H54 (cell line): ENCODE results near the gene DGLUCY.

Experiments used
- DNase-seq: peaks from one replicate; pipeline ENCODE4 v3.0.0; 2011; ENCODE audit warnings: low spot score, mixed read lengths; ENCODE audit not compliant: insufficient read length
- FAIRE-seq: peaks from 3 replicates; lab custom pipeline; 2011; peaks lifted over from hg19 to GRCh38; lab: Jason Lieb, UNC
- POLR2A ChIP-seq: IDR thresholded peaks from 2 replicates; pipeline ENCODE4 v1.6.1; 2011; ENCODE audit warnings: low read depth, mild to moderate bottlenecking, low read length

Gene DGLUCY

DNA sequence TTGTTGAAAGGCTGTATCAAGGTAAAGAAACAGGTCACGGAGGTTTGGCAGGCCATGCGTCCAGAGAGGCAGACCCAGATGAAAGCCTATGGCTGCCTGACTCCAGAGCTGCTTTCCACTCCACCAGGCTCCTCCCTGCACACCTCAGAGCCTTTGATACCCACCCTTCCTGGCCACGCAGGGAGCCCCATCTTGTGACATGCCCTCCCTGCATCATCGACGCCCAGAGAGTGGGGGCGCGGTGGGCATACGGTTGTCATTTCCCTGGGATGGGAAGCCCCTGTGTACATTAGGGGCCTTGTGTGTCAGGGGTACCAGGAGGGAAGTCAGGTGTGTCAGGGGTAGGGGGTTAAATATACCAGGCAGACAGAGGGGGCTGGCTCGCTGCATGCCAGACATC is 160.9 kb downstream of the DGLUCY start:
- TF ChIP-seq POLR2A = no peak
- FAIRE-seq = no peak
- DNase-seq = no peak
